NOMO-1 (cell line): ENCODE data around the gene GPSM1.
"Not testable (repeated sequence)": the region's sequence is repeated elsewhere in the genome, so short reads cannot be mapped to it uniquely, and the experiment has no call there.

Source experiments
- DNase-seq, 2 experiments: peaks; one replicate each; lab custom pipeline; 2025; ENCODE audit not compliant: unreplicated experiment in 2 of 2; lab: John Stamatoyannopoulos, UW

The GPSM1 gene

GRCh38 chr9:136392538-136393449 is 65.5 kb downstream of the GPSM1 start:
- no peak for DNase-seq

GRCh38 chr9:136393531-136393930 is 66.2 kb downstream of the GPSM1 start:
- no peak for DNase-seq

- DNase-seq: no peak
Observed at GRCh38 chr9:136394312-136395019, 67.1 kb downstream of the GPSM1 start.

- DNase-seq: no peak
Observed at GRCh38 chr9:136395020-136395340, 67.6 kb downstream of the GPSM1 start.

- no peak for DNase-seq
Observed at GRCh38 chr9:136395345-136396218, 68.2 kb downstream of the GPSM1 start.

GRCh38 chr9:136396219-136396515 is 68.8 kb downstream of the GPSM1 start:
- no peak for DNase-seq

GRCh38 chr9:136397643-136398042 is 70.3 kb downstream of the GPSM1 start:
- DNase-seq: no peak

- DNase-seq: no peak
Observed at GRCh38 chr9:136398286-136398685, 70.9 kb downstream of the GPSM1 start.

- peak; percentile 15 to 30 for DNase-seq
Observed at GRCh38 chr9:136399176-136400037, 72.1 kb downstream of the GPSM1 start.

- DNase-seq: peak; percentile 89 to 98
Observed at GRCh38 chr9:136400038-136400834, 72.9 kb downstream of the GPSM1 start, which contains the start of gene SNAPC4. Gene SNAPC4, minus strand, starts transcription at chr9:136400170. Its CDS starts 1,742 bp downstream, at chr9:136398428.

GRCh38 chr9:136401173-136401922 is 74.0 kb downstream of the GPSM1 start:
- DNase-seq: no peak

- DNase-seq: no peak
Observed at GRCh38 chr9:136402067-136402466, 74.7 kb downstream of the GPSM1 start.

GRCh38 chr9:136403538-136403914 is 76.2 kb downstream of the GPSM1 start:
- DNase-seq: no peak

- peak in 1 of 2 experiments; percentile 42 for DNase-seq
Observed at GRCh38 chr9:136403915-136404800, 76.8 kb downstream of the GPSM1 start.

- DNase-seq: no peak
Observed at GRCh38 chr9:136404801-136405136, 77.4 kb downstream of the GPSM1 start.

- no peak for DNase-seq
Observed at GRCh38 chr9:136405481-136405880, 78.1 kb downstream of the GPSM1 start.

GRCh38 chr9:136405904-136406303 is 78.6 kb downstream of the GPSM1 start:
- not testable (repeated sequence) for DNase-seq

GRCh38 chr9:136407061-136407460 is 79.7 kb downstream of the GPSM1 start:
- DNase-seq: not testable (repeated sequence)
